PC-3 (cell line): ENCODE data around the gene ANO7. TPM values are rescaled to one million over a fixed set of nuclear protein-coding genes. Genes with fewer than 3 reads are reported as not detected.

ENCODE experiments used
- ATAC-seq: fragments of 200-7000 bp; cut with Tn5 transposase; 2 replicates; pipeline ENCODE4 v1.9.1; 2020; ENCODE audit warnings: mild to moderate bottlenecking, moderate library complexity
- BruUV-seq: library from RNA; stranded (reverse); fragments of 400-500 nt; replicated peaks from 2 replicates; lab custom pipeline; 2021; lab: Mats Ljungman, UMichigan
- CTCF ChIA-PET: fragments of 300-600 bp; sonication (Branson Sonifier 250); formaldehyde crosslinking; loops from one replicate; lab custom pipeline; 2022; ENCODE audit warnings: antibody characterized with exemption; lab: Charles Lee
- POLR2A ChIA-PET: fragments of 300-600 bp; sonication (Branson Sonifier 250); formaldehyde crosslinking; loops from one replicate; lab custom pipeline; 2022; ENCODE audit warnings: antibody characterized with exemption; ENCODE audit not compliant: unreplicated experiment; lab: Charles Lee
- DNase-seq: peaks from one replicate; pipeline ENCODE4 v3.0.0-alpha.2; 2015
- H2AFZ ChIP-seq: fragments of 300-600 bp; sonication (generic); 2 replicates; pipeline ENCODE4 v1.6.0; 2016; ENCODE audit warnings: antibody characterized with exemption, low read length
- H3F3A ChIP-seq: fragments of 300-600 bp; sonication (generic); one replicate; pipeline ENCODE4 v1.6.0; 2017; ENCODE audit warnings: antibody characterized with exemption, low read length, control low read depth, mild to moderate bottlenecking; ENCODE audit not compliant: unreplicated experiment
- H3K27ac ChIP-seq: fragments of 300-600 bp; sonication (generic); 2 replicates; pipeline ENCODE4 v1.5.1; 2016; ENCODE audit warnings: mild to moderate bottlenecking, low read length
- H3K27me3 ChIP-seq: fragments of 300-600 bp; sonication (generic); 2 replicates; pipeline ENCODE4 v1.6.1; 2016; ENCODE audit warnings: low read length, mixed read lengths
- H3K36me3 ChIP-seq: fragments of 300-600 bp; sonication (generic); 2 replicates; pipeline ENCODE4 v1.6.1; 2016; ENCODE audit warnings: low read depth, mixed run types, low read length, mixed read lengths
- H3K4me1 ChIP-seq: fragments of 300-600 bp; sonication (generic); 2 replicates; pipeline ENCODE4 v1.5.1; 2016; ENCODE audit warnings: low read length; ENCODE audit not compliant: insufficient read depth
- H3K4me2 ChIP-seq: fragments of 300-600 bp; sonication (generic); 2 replicates; pipeline ENCODE4 v1.6.0; 2016; ENCODE audit warnings: low read length
- H3K4me3 ChIP-seq: fragments of 300-600 bp; sonication (generic); 2 replicates; pipeline ENCODE4 v1.5.1; 2016; ENCODE audit warnings: mild to moderate bottlenecking, low read length, mixed read lengths
- H3K79me2 ChIP-seq: fragments of 300-600 bp; sonication (generic); 2 replicates; pipeline ENCODE4 v1.6.1; 2017; ENCODE audit warnings: low read length, mixed read lengths
- H3K9ac ChIP-seq: fragments of 300-600 bp; sonication (generic); 2 replicates; pipeline ENCODE4 v1.6.0; 2016; ENCODE audit warnings: mild to moderate bottlenecking, low read length
- H3K9me2 ChIP-seq: fragments of 300-600 bp; sonication (generic); replicated peaks from 2 replicates; pipeline ENCODE4 v1.6.1; 2016; ENCODE audit warnings: mixed run types, low read length, mixed read lengths
- H3K9me3 ChIP-seq: fragments of 300-600 bp; sonication (generic); 2 replicates; pipeline ENCODE4 v1.6.1; 2016; ENCODE audit warnings: low read length, mixed read lengths
- H4K20me1 ChIP-seq: fragments of 300-600 bp; sonication (generic); 2 replicates; pipeline ENCODE4 v1.6.1; 2016; ENCODE audit warnings: low read length, mixed read lengths
- EZH2 ChIP-seq: fragments of 300-600 bp; sonication (generic); IDR thresholded peaks from one replicate; pipeline ENCODE4 v1.6.1; 2017; ENCODE audit warnings: antibody characterized with exemption, mild to moderate bottlenecking, low read length; ENCODE audit not compliant: unreplicated experiment
- EZH2phosphoT487 ChIP-seq: fragments of 300-600 bp; sonication (generic); IDR thresholded peaks from 2 replicates; pipeline ENCODE4 v1.6.1; 2018; ENCODE audit warnings: mild to moderate bottlenecking, antibody characterized with exemption, low read length, borderline replicate concordance
- intact Hi-C: fragments of 100-400 bp; cut with micrococcal nuclease; formaldehyde crosslinking; loops from 2 replicates; pipeline ENCODE4 v1.9.0; 2023
- total RNA-seq: library from RNA; depleted of rRNA; stranded (reverse); fragments of >200 nt; gene quantifications from 2 replicates; pipeline ENCODE4 v1.2.3, GENCODE V29; 2014
- TF ChIP-seq, protein P1 (sequence below): fragments of 300-600 bp; sonication (generic); conservative IDR thresholded peaks from 2 replicates; pipeline ENCODE4 v1.5.1; 2017; ENCODE audit warnings: antibody characterized with exemption, low read depth, mild to moderate bottlenecking, low read length

The ANO7 gene
- total RNA-seq, 1 experiment from 2014 or later = 2.6 TPM

DNA sequence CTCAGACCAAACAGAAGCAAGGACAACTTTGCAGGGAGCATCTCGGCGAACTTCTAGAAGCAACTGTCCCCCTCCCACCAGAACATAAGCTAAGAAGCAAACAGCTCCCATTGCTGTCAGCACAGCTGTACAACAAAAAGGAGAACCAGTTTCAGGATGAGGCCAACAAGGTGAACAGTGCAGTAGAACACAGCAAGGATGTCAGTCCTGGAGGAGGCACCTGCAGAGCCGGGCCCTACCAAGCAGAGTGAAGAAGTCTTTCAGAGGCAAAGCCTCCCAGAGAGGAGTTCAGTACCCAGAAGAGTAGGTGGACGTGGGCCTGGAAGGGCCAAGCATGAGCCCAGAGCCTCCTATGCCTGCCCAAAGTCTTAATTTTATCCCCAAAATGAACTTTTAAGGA, 40.2 kb upstream of the ANO7 start:
- Histone ChIP-seq H3K36me3 (no peaks in the 10 kb centered on the region), H3K4me2 (peak overlapping the region; percentile 82), H3K27ac (no peak overlapping the region), H3F3A (no peaks in the 10 kb centered on the region), H3K9me3 (no peaks in the 10 kb centered on the region), H3K79me2 (peaks cover 9% of the 10 kb centered on the region), H3K9ac (no peak overlapping the region; the same call in 1 of the 2 replicates), H3K4me1 (no peaks in the 10 kb centered on the region), H2AFZ (0 out of 2 replicates have a peak overlapping the region, but pooled peaks have one; percentile 74), H3K27me3 (no peaks in the 10 kb centered on the region), H3K9me2 (no peaks in the 10 kb centered on the region), H4K20me1 (no peaks in the 10 kb centered on the region), H3K4me3 (peak overlapping the region; percentile 72)
- intact Hi-C loops = no loop called here
- ChIA-PET POLR2A (no interaction called here), CTCF (no interaction called here)
- TF ChIP-seq EZH2phosphoT487 (no peak), EZH2 (no peak)
- TF ChIP-seq, protein P1, sequence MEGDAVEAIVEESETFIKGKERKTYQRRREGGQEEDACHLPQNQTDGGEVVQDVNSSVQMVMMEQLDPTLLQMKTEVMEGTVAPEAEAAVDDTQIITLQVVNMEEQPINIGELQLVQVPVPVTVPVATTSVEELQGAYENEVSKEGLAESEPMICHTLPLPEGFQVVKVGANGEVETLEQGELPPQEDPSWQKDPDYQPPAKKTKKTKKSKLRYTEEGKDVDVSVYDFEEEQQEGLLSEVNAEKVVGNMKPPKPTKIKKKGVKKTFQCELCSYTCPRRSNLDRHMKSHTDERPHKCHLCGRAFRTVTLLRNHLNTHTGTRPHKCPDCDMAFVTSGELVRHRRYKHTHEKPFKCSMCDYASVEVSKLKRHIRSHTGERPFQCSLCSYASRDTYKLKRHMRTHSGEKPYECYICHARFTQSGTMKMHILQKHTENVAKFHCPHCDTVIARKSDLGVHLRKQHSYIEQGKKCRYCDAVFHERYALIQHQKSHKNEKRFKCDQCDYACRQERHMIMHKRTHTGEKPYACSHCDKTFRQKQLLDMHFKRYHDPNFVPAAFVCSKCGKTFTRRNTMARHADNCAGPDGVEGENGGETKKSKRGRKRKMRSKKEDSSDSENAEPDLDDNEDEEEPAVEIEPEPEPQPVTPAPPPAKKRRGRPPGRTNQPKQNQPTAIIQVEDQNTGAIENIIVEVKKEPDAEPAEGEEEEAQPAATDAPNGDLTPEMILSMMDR = no peak
- no peak for DNase-seq
- BruUV-seq = no TSS peak
- ATAC-seq = no peak

DNA sequence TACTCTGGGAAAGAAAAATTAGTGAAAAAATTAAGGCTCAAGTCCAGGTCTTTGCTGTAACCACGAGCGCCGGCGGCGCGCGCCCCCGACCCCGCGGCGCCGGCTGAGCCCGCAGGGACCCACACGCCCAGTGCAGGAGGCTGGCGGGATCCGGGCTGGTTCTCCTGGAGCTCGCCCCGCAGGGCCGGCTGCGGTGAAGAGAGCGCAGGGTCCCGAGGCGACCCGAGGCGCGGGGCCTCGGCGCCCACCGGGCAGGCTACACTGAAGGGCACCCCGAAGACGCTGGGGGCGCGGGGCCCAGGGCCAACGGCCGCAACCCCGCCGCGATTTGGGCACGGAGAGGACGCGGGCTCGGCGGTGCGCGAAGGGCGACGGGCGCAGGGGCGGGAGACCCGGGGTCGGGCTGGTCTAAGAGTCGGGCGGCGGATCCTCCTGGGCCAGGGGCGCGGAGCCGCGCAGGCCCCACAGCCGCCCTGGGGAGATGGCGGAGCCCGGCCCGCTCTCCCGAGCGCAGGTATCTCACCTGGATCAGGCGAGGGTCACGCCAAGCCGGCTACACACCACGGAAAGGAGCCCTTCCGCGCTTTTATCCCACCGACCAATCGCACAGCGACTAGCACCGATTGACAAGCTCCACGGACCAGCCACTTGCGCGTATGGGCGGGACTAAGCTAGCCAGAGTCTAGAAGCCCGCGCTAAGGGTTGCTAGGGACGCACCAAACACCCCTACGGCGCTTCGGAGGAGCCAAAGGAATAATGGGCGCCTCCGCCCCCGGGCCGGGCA, 39.4 kb upstream of the ANO7 start, which contains the start of gene PASK:
Gene PASK, minus strand, starts transcription at position 582 of the 784 bp plus-strand sequence. CDS start 6,440 bp downstream, outside the sequence.
- peak within 1 kb of the TSS; percentile 69 for H3K9ac ChIP-seq
- H3K36me3 ChIP-seq = no peaks in the 10 kb centered on the region
- H3K9me3 ChIP-seq = no peaks in the 10 kb centered on the region
- POLR2A ChIA-PET = no interaction called here
- DNase-seq (peak; percentile 81), ATAC-seq (peak; percentile 87)
- H3K4me2 ChIP-seq = peak within 1 kb of the TSS; percentile 82
- H3K79me2 ChIP-seq = peaks cover 9% of the 10 kb centered on the region
- no peaks in the 10 kb centered on the region for H3F3A ChIP-seq
- CTCF ChIA-PET = interaction anchor here (0.6 kb wide), 1 partner anchor 166 kb away, joined by 4 read pairs; no protein-coding TSS in a partner anchor
- intact Hi-C loops = no loop called here
- no TSS peak for BruUV-seq
- no peaks in the 10 kb centered on the region for H3K27me3 ChIP-seq
- H3K27ac ChIP-seq = no peak within 1 kb of the TSS
- H4K20me1 ChIP-seq = no peaks in the 10 kb centered on the region
- H3K4me3 ChIP-seq = peak within 1 kb of the TSS; percentile 72
- peak within 1 kb of the TSS; percentile 74 for H2AFZ ChIP-seq
- TF ChIP-seq EZH2phosphoT487 (no peak), EZH2 (no peak)
- TF ChIP-seq, protein P1 = no peak
- no peaks in the 10 kb centered on the region for H3K4me1 ChIP-seq
- H3K9me2 ChIP-seq = no peaks in the 10 kb centered on the region

DNA sequence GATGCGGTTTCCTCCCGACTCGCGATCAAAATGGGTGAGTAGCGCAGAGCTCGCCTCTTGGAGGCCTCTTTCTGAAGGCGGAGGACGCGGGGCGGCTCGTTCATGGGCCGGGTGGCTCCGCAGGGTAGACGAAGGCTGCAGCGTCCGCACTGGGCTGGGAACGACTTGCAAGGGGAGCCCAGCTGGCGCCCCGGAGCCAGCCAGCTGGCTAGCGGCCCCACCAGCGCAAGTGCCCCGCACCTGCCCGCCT, 38.9 kb upstream of the ANO7 start:
- intact Hi-C loops = no loop called here
- H3K27ac ChIP-seq = no peak overlapping the region

More for the DNA sequence above, 38.9 kb upstream of the ANO7 start:
- POLR2A ChIA-PET = no interaction called here
- peak; percentile 4; the same call in 1 of the 2 replicates for ATAC-seq
- peak overlapping the region; percentile 82 for H3K4me2 ChIP-seq
- peaks cover 9% of the 10 kb centered on the region for H3K79me2 ChIP-seq
- H3K9me3 ChIP-seq = no peaks in the 10 kb centered on the region
- no peaks in the 10 kb centered on the region for H3K27me3 ChIP-seq
- no peaks in the 10 kb centered on the region for H3K4me1 ChIP-seq
- CTCF ChIA-PET = interaction anchor here (0.6 kb wide), 1 partner anchor 165 kb away, joined by 4 read pairs; no protein-coding TSS in a partner anchor
- no peak for DNase-seq
- H3K9ac ChIP-seq = peak overlapping the region; percentile 35
- TF ChIP-seq, protein P1 = no peak
- no peaks in the 10 kb centered on the region for H3K9me2 ChIP-seq
- peak overlapping the region; percentile 74 for H2AFZ ChIP-seq
- no TSS peak for BruUV-seq
- H4K20me1 ChIP-seq = no peaks in the 10 kb centered on the region
- peak overlapping the region; percentile 72 for H3K4me3 ChIP-seq
- H3K36me3 ChIP-seq = no peaks in the 10 kb centered on the region
- no peaks in the 10 kb centered on the region for H3F3A ChIP-seq
